Keratinocyte (primary cell): ENCODE data around the gene USP48. TPM values are rescaled to one million over a fixed set of nuclear protein-coding genes. Genes with fewer than 3 reads are reported as not detected.

Source experiments
- DNase-seq: peaks from one replicate; pipeline ENCODE4 v3.0.0-alpha.2; 2011; ENCODE audit warnings: low read depth, missing footprints, low spot score
- FAIRE-seq: peaks from 2 replicates; lab custom pipeline; 2011; peaks lifted over from hg19 to GRCh38; lab: Jason Lieb, UNC
- H2AFZ ChIP-seq: 2 replicates; pipeline ENCODE4 v1.6.0; 2012; ENCODE audit warnings: low read length, control low read depth, inconsistent platforms; ENCODE audit not compliant: control insufficient read depth
- H3K27ac ChIP-seq: 2 replicates; pipeline ENCODE4 v1.5.1; 2011; ENCODE audit warnings: low read length; ENCODE audit not compliant: control insufficient read depth, insufficient read depth
- H3K27me3 ChIP-seq: 3 replicates; pipeline ENCODE4 v1.6.0; 2011; ENCODE audit warnings: low read length; ENCODE audit not compliant: control insufficient read depth, insufficient read depth; ENCODE audit errors: extremely low read depth
- H3K36me3 ChIP-seq, 2 experiments: 2 replicates in 1 of 2; 3 replicates in 1 of 2; pipeline ENCODE4 v1.5.1; 2011; ENCODE audit warnings: low read length in 2 of 2, mild to moderate bottlenecking in 1 of 2; ENCODE audit not compliant: control insufficient read depth in 2 of 2, insufficient read depth in 2 of 2; ENCODE audit errors: extremely low read depth in 1 of 2
- H3K4me1 ChIP-seq: 3 replicates; pipeline ENCODE4 v1.5.1; 2011; ENCODE audit warnings: low read length; ENCODE audit not compliant: control insufficient read depth, insufficient read depth; ENCODE audit errors: extremely low read depth
- H3K4me2 ChIP-seq: 3 replicates; pipeline ENCODE4 v1.6.0; 2011; ENCODE audit warnings: low read depth, low read length; ENCODE audit not compliant: control insufficient read depth, insufficient read depth; ENCODE audit errors: extremely low read depth
- H3K4me3 ChIP-seq, 3 experiments: fragments of 200-600 bp in 1 of 3; sonication (generic) in 1 of 3; 2 replicates in 2 of 3; 3 replicates in 1 of 3; pipeline ENCODE4 v1.5.1; 2011 to 2016; ENCODE audit warnings: low read length in 3 of 3, mild to moderate bottlenecking in 3 of 3, control low read depth in 2 of 3, inconsistent platforms in 1 of 3, low read depth in 1 of 3, mixed read lengths in 1 of 3, mixed run types in 1 of 3, moderate library complexity in 1 of 3; ENCODE audit not compliant: control insufficient read depth in 2 of 3, insufficient read depth in 2 of 3; ENCODE audit errors: extremely low read depth in 1 of 3
- H3K79me2 ChIP-seq: 2 replicates; pipeline ENCODE4 v1.6.0; 2012; ENCODE audit warnings: low read length; ENCODE audit not compliant: control insufficient read depth, insufficient read depth
- H3K9ac ChIP-seq: 3 replicates; pipeline ENCODE4 v1.6.0; 2011; ENCODE audit warnings: low read length; ENCODE audit not compliant: control insufficient read depth, insufficient read depth; ENCODE audit errors: extremely low read depth
- H3K9me1 ChIP-seq: 3 replicates; pipeline ENCODE4 v1.6.0; 2011; ENCODE audit warnings: low read length; ENCODE audit not compliant: control insufficient read depth, insufficient read depth; ENCODE audit errors: extremely low read depth
- H3K9me3 ChIP-seq: 2 replicates; pipeline ENCODE4 v1.5.1; 2012; ENCODE audit warnings: low read depth, low read length; ENCODE audit not compliant: control insufficient read depth
- H4K20me1 ChIP-seq: 3 replicates; pipeline ENCODE4 v1.6.0; 2011; ENCODE audit warnings: low read length; ENCODE audit not compliant: control insufficient read depth, insufficient read depth; ENCODE audit errors: extremely low read depth
- EZH2 ChIP-seq: IDR thresholded peaks from one replicate; pipeline ENCODE4 v1.6.1; 2012; ENCODE audit warnings: inconsistent platforms, mild to moderate bottlenecking, low read length, moderate library complexity
- dilution Hi-C: fragments of 300-500 bp; cut with MboI; formaldehyde crosslinking; loops from one replicate; pipeline ENCODE4 v1.7.0; 2020; ENCODE audit warnings: low sequenced_read_pairs; ENCODE audit not compliant: extremely low pct_ligation_motif_present
- polyA plus RNA-seq, 5 experiments: library from polyadenylated mRNA; depleted of rRNA in 3 of 5; stranded (reverse) in 3 of 5; stranded (forward) in 1 of 5; unstranded in 1 of 5; fragments of >200 nt; gene quantifications; 1 replicate in 1 of 5; 2 replicates in 3 of 5; 3 replicates in 1 of 5; pipeline versions ENCODE4 v1.2.1 to v1.2.3, GENCODE V29; 2011 to 2012; ENCODE audit warnings: missing spikeins in 2 of 5, low read depth in 1 of 5, low replicate concordance in 1 of 5
- TF ChIP-seq, protein P1 (sequence below), 3 experiments: IDR thresholded peaks in 1 of 3; conservative IDR thresholded peaks in 1 of 3; optimal IDR thresholded peaks in 1 of 3; 2 replicates in 2 of 3; 3 replicates in 1 of 3; pipeline versions ENCODE3 to v1.5.1; 2011; ENCODE audit warnings: low read length in 3 of 3, mild to moderate bottlenecking in 3 of 3, moderate library complexity in 2 of 3, control low read depth in 1 of 3, inconsistent platforms in 1 of 3; ENCODE audit not compliant: insufficient read depth in 2 of 3; ENCODE audit errors: extremely low read depth in 1 of 3

The USP48 gene
- polyA plus RNA-seq, 1 donor (not counting 4 experiments of a cell fraction or from before 2014, with no cell fraction given), result 33.0 TPM

DNA sequence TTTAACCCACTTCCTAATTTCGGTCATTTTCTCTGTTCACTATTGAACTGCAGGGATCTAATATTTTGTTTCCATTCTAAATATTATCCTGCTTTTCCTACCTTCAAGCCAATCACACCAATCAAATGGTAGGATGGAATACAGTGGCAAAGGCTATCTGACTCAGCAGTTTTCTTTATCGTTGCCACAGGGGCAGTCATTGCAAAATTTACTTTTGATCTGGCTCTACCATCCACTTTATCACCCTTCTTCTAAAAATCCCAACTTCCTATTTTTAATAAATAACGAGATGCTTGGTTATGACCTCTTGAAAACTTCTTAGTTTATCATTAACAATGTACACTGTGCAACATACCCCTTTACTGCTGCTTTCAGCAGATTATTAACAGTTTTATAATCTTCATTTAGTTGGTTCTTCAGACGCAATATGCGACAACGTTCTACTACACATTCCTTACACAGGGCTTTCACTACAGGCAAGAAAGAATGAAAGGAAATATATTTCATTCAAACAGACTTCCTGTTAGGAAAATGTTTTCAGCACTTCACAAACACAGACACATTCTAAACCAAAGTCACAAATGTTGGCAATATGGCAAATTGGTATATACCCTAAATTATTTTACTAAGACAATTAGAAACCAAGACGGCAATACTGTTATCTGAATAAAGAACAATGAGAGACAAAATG is 61.5 kb downstream of the USP48 start:
- H3K4me1 ChIP-seq, result no peaks in the 10 kb centered on the region
- DNase-seq (no peak), FAIRE-seq (no peak)
- no peak overlapping the region for H2AFZ ChIP-seq
- H3K36me3 ChIP-seq, result peaks cover 17 to 24% of the 10 kb centered on the region in 2 experiments
- TF ChIP-seq, protein P1, sequence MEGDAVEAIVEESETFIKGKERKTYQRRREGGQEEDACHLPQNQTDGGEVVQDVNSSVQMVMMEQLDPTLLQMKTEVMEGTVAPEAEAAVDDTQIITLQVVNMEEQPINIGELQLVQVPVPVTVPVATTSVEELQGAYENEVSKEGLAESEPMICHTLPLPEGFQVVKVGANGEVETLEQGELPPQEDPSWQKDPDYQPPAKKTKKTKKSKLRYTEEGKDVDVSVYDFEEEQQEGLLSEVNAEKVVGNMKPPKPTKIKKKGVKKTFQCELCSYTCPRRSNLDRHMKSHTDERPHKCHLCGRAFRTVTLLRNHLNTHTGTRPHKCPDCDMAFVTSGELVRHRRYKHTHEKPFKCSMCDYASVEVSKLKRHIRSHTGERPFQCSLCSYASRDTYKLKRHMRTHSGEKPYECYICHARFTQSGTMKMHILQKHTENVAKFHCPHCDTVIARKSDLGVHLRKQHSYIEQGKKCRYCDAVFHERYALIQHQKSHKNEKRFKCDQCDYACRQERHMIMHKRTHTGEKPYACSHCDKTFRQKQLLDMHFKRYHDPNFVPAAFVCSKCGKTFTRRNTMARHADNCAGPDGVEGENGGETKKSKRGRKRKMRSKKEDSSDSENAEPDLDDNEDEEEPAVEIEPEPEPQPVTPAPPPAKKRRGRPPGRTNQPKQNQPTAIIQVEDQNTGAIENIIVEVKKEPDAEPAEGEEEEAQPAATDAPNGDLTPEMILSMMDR (optimal IDR thresholded peaks at IDR 0.05 in 1 of 3, IDR thresholded peaks at IDR 0.05 in 1 of 3, conservative IDR thresholded peaks at IDR 0.05 in 1 of 3; ENCODE audit: extremely low read depth in 1 of 3, insufficient read depth in 2 of 3, low read length in 3 of 3), result no peak
- TF ChIP-seq EZH2, result no peak
- H3K9ac ChIP-seq, result no peak overlapping the region
- H4K20me1 ChIP-seq, result peaks cover 2% of the 10 kb centered on the region
- no peaks in the 10 kb centered on the region for H3K27me3 ChIP-seq
- H3K4me3 ChIP-seq, result no peak overlapping the region
- no peak overlapping the region for H3K27ac ChIP-seq
- no peaks in the 10 kb centered on the region for H3K9me1 ChIP-seq
- no peaks in the 10 kb centered on the region for H3K79me2 ChIP-seq
- no peak overlapping the region for H3K4me2 ChIP-seq
- H3K9me3 ChIP-seq, result no peaks in the 10 kb centered on the region
- dilution Hi-C loops, result no loop called here

DNA sequence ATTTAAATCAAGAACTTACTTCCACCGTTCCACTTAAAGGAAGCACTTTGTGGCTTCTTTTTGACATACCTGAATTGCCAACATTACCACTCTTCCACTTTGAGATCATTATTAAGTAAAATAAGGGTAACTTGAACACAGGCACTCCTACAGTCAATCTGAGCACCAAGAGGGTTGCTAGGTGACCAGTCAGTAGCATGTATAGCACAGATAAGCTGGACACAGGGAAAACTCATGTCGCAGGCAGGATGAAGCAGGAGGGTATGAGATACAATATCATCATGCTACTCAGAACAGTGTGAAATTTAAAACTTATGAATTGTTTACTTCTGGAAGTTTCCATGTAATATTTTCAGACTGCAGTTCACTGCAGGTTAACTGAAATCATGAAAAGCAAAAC is 66.8 kb downstream of the USP48 start:
- FAIRE-seq (no peak), DNase-seq (no peak)
- Histone ChIP-seq H3K36me3 (peaks cover 20 to 28% of the 10 kb centered on the region in 2 experiments), H3K27ac (no peak overlapping the region), H3K4me2 (no peak overlapping the region), H3K9ac (no peak overlapping the region), H3K9me3 (no peaks in the 10 kb centered on the region), H3K79me2 (no peaks in the 10 kb centered on the region), H4K20me1 (peaks cover 2% of the 10 kb centered on the region), H3K9me1 (peaks cover 7% of the 10 kb centered on the region), H3K4me3 (no peak overlapping the region), H3K4me1 (peaks cover 3% of the 10 kb centered on the region), H2AFZ (no peak overlapping the region), H3K27me3 (no peaks in the 10 kb centered on the region)
- TF ChIP-seq, protein P1 (optimal IDR thresholded peaks at IDR 0.05 in 1 of 3, IDR thresholded peaks at IDR 0.05 in 1 of 3, conservative IDR thresholded peaks at IDR 0.05 in 1 of 3; ENCODE audit: extremely low read depth in 1 of 3, insufficient read depth in 2 of 3, low read length in 3 of 3), result no peak
- no peak for TF ChIP-seq EZH2
- dilution Hi-C loops, result no loop called here
